Stomach (tissue), 9 donors: Measurements from ENCODE around the gene PUS3. TPM values are rescaled to one million over a fixed set of nuclear protein-coding genes. Genes with fewer than 3 reads are reported as not detected.
A peak's percentile ranks its signal among the peaks of the same experiment; 100 is the strongest.

Experiments used
- DNase-seq, 2 donors: peaks; one replicate each; pipeline versions ENCODE4 v3.0.0 to v3.0.0-alpha.2; 2013 to 2019
- H3K27ac ChIP-seq, 5 donors: fragments of 200-600 bp in 4 of 5; sonication (generic) in 4 of 5; one replicate each; pipeline ENCODE4 v1.5.1; 2013 to 2019; ENCODE audit warnings: mild to moderate bottlenecking in 1 of 5, moderate library complexity in 1 of 5
- H3K27me3 ChIP-seq, 3 donors: fragments of 200-600 bp; sonication (generic); one replicate each; pipeline ENCODE4 v1.5.1; 2017 to 2019; ENCODE audit warnings: mixed run types in 1 of 3
- H3K36me3 ChIP-seq, 4 donors: fragments of 200-600 bp; sonication (generic); 1 replicate in 3 of 4; 2 replicates in 1 of 4; pipeline ENCODE4 v1.5.1; 2016 to 2019
- H3K4me1 ChIP-seq, 4 donors: fragments of 200-600 bp; sonication (generic); one replicate each; pipeline ENCODE4 v1.5.1; 2016 to 2019
- H3K4me3 ChIP-seq, 4 donors: fragments of 200-600 bp; sonication (generic) in 3 of 4; one replicate each; pipeline ENCODE4 v1.5.1; 2016 to 2019; ENCODE audit warnings: mild to moderate bottlenecking in 1 of 4
- H3K9me3 ChIP-seq, 4 donors: fragments of 200-600 bp; sonication (generic); one replicate each; pipeline ENCODE4 v1.5.1; 2016 to 2019
- CTCF ChIP-seq, 7 experiments: fragments of 450-650 bp in 4 of 7; fragments of 200-600 bp in 3 of 7; sonication (generic) in 3 of 7; IDR thresholded peaks; one replicate each; pipeline ENCODE4 v1.5.1; 2016 to 2019; ENCODE audit warnings: antibody characterized with exemption in 7 of 7, control low read depth in 2 of 7, mild to moderate bottlenecking in 1 of 7
- EP300 ChIP-seq: sonication (generic); formaldehyde crosslinking; IDR thresholded peaks from one replicate; pipeline ENCODE4 v1.6.1; 2017; ENCODE audit warnings: antibody characterized with exemption
- POLR2A ChIP-seq, 4 donors: fragments of 450-650 bp; IDR thresholded peaks; one replicate each; pipeline ENCODE4 v1.6.1; 2016; ENCODE audit warnings: antibody characterized with exemption in 4 of 4, control low read depth in 2 of 4, mild to moderate bottlenecking in 1 of 4, moderate library complexity in 1 of 4
- POLR2AphosphoS5 ChIP-seq, 3 donors: sonication (generic); formaldehyde crosslinking; IDR thresholded peaks; one replicate each; pipeline ENCODE4 v1.6.1; 2016; ENCODE audit warnings: antibody characterized with exemption in 3 of 3
- WGBS, 5 donors: extraction: QIAGEN DNeasy Blood & Tissue Kit in 3 of 5; methylation state at CpG; one replicate each; pipeline versions ENCODE4 v1.1.5 to v1.1.7; 2013 to 2018; 5-methylcytosine and 5-hydroxymethylcytosine counted together
- intact Hi-C: fragments of 100-400 bp; cut with DNase I; formaldehyde crosslinking; loops from one replicate; pipeline ENCODE4 v1.15.1; 2023; ENCODE audit warnings: low total_unique reads
- polyA plus RNA-seq, 3 donors: library from polyadenylated mRNA; stranded (reverse); fragments of 200-250 nt; gene quantifications; one replicate each; pipeline ENCODE4 v1.2.3, GENCODE V29; 2013
- total RNA-seq, 5 donors: library from RNA; depleted of rRNA; stranded (reverse); fragments of >200 nt; gene quantifications; one replicate each; pipeline versions ENCODE4 v1.1.0 to v1.2.3, GENCODE V29; 2014 to 2016
- donor health status: healthy with polysubstance abuse.
- donor health status: Bipolar disorder and iron deficiency.
- donor health status: healthy.

PUS3 gene
- total and polyA plus RNA-seq, 8 donors = 0.58 to 15.1 (median 9.2) TPM

DNA sequence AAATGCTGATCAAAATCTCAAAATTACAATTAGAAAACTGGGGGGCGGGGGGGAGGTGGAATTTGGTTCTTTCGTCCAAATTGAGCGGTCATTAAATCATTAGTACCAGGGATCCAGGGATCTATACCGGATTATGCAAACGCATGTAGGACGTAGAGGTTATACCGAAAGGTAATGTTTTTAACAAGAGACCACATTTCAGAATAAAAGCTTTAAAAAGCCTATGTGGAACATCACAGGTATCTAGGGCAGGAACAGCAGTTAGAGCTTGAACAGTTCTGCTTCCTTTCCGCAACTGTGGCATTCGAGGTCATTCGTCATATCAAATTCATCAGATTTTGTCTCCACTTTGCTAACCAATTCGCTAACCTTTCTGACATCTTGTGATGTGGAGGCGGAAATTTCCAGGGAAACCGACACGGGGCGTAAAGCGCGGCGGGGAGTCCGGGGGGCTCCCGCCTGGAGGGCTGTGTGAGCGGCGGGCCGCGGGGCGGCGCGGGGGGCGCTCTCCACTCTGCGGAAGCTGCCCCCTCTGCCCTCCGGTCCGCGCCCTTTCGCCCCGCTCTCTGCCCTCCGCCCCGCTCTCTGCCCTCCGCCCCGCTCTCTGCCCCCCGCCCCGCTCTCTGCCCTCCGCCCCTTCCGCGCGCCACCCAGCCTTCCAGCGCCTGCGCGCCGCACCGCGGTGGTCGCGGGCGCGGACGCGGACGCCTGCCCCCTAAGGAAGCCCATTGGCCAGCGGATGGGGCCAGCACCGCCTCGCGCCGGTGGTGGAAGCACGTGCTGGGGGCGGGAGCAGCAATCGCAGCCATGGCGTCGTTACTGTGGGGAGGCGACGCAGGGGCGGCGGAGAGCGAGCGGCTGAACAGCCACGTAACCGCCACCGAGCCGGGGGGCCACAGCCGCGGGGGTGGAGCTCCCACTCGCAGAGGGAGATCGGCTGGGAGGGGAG is 979 bp upstream of the PUS3 start, which contains the start of gene DDX25:
DDX25 (plus strand) TSS at position 798 of the 949 bp plus-strand sequence; CDS start at position 808, 10 bp downstream.
- H3K4me1 ChIP-seq = peaks cover 20 to 32% (median 26%) of the 10 kb centered on the region in 4 donors
- H3K4me3 ChIP-seq = peak within 1 kb of the TSS; percentile 53 to 63 (median 58)
- intact Hi-C loops = no loop called here
- H3K9me3 ChIP-seq = no peaks in the 10 kb centered on the region
- DNase-seq = peak in 1 of 2 donors; percentile 86
- H3K27ac ChIP-seq = peak within 1 kb of the TSS in 1 of 5 donors; percentile 88
- WGBS, 5 donors = 3 to 8% (median 4%) methylated on average over 43 to 80 of the region's 81 CpGs
- no peak for TF ChIP-seq CTCF (IDR thresholded peaks at IDR 0.05)
- TF ChIP-seq POLR2AphosphoS5 (IDR thresholded peaks at IDR 0.05) = no peak
- no peak for TF ChIP-seq EP300
- TF ChIP-seq POLR2A (IDR thresholded peaks at IDR 0.05) = no peak
- peaks cover 0 to 37% (median 24%) of the 10 kb centered on the region in 3 donors for H3K27me3 ChIP-seq
- H3K36me3 ChIP-seq = peaks cover 0 to 16% (median 15%) of the 10 kb centered on the region in 4 donors

DNA sequence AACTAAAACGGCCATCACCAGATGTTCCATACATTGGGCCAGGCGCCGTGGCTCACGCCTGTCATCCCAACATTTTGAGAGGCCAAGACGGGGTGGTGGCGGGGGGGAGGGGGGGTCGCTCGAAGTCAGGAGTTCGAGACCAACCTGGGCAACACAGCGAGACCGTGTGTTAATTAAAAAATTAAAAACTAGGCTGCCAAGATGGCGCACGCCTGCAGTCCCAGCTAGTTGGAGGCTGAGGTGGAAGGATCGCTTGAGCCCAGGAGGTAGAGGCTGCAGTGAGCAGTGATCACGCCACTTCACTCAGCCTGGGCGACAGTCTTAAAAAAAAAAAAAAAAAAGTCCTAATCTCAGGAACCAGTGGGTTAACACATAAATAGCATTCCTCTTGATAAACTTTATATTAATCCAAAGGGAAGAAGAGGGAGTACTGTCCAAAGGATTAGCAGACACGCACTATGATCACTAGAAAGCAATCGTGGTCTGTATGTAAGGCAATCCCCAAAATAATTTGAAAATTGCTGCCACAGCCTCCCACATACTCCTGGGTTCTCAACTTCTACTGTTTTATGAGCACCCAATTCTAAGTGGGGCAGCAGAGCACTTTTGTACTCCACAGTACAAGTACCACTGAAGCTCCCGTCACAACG is 604 bp downstream of the PUS3 start:
- WGBS, 5 donors = 45 to 52% (median 45%) methylated on average over 19 to 20 of the region's 20 CpGs
- peak overlapping the region; percentile 53 to 63 (median 58) for H3K4me3 ChIP-seq
- intact Hi-C loops = no loop called here
- peak overlapping the region; percentile 78 to 88 (median 80) for H3K27ac ChIP-seq
- TF ChIP-seq EP300 (no peak), POLR2AphosphoS5 (IDR thresholded peaks at IDR 0.05) (no peak), CTCF (IDR thresholded peaks at IDR 0.05) (no peak), POLR2A (IDR thresholded peaks at IDR 0.05) (no peak)
- H3K27me3 ChIP-seq = peaks cover 0 to 37% (median 24%) of the 10 kb centered on the region in 3 donors
- no peak for DNase-seq
- H3K4me1 ChIP-seq = peaks cover 20 to 32% (median 26%) of the 10 kb centered on the region in 4 donors
- peaks cover 0 to 23% (median 19%) of the 10 kb centered on the region in 4 donors for H3K36me3 ChIP-seq
- no peaks in the 10 kb centered on the region for H3K9me3 ChIP-seq

DNA sequence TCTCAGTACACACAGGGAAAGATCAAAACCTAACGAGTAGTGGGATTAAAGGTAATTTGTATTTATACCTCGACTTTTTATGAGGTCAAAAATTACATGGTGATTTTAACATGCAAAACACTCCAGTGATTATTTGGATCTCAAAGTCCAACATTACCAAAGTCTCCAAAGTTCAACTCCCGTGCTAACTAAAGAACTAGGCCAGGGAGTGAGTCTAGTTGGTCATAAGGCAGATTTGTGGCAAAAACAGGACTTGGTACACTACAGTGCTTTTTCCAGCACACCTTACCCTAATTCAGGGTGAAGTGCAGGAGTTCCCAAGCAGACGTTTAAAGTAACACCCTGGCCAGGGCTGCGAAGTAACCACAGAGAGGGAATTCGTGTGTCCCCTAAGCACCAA is 1.1 kb downstream of the PUS3 start:
- Histone ChIP-seq H3K27ac (peak overlapping the region in 1 of 5 donors; percentile 87), H3K9me3 (no peaks in the 10 kb centered on the region), H3K4me3 (peak overlapping the region in 2 of 4 donors; percentile 53 to 56), H3K27me3 (peaks cover 0 to 34% (median 24%) of the 10 kb centered on the region in 3 donors), H3K4me1 (peaks cover 20 to 32% (median 26%) of the 10 kb centered on the region in 4 donors), H3K36me3 (peaks cover 0 to 23% (median 19%) of the 10 kb centered on the region in 4 donors)
- intact Hi-C loops = no loop called here
- 77 to 82% (median 78%) methylated on average over 6 of the region's 6 CpGs for WGBS, 5 donors
- DNase-seq = no peak
- no peak for TF ChIP-seq EP300
- TF ChIP-seq POLR2A (IDR thresholded peaks at IDR 0.05) = no peak
- TF ChIP-seq CTCF (IDR thresholded peaks at IDR 0.05) = no peak
- no peak for TF ChIP-seq POLR2AphosphoS5 (IDR thresholded peaks at IDR 0.05)

GRCh38 chr11:125892994-125893393 is 10.0 kb downstream of the PUS3 start:
- Histone ChIP-seq H3K4me1 (peaks cover 9 to 52% (median 43%) of the 10 kb centered on the region in 4 donors), H3K9me3 (no peaks in the 10 kb centered on the region), H3K27ac (peak overlapping the region in 3 of 5 donors; percentile 35 to 60 (median 52)), H3K27me3 (no peaks in the 10 kb centered on the region), H3K4me3 (no peak overlapping the region), H3K36me3 (peaks cover 10 to 38% (median 33%) of the 10 kb centered on the region in 4 donors)
- intact Hi-C loops = no loop called here
- DNase-seq = no peak
- TF ChIP-seq CTCF (IDR thresholded peaks at IDR 0.05) (no peak), EP300 (no peak), POLR2AphosphoS5 (IDR thresholded peaks at IDR 0.05) (no peak), POLR2A (IDR thresholded peaks at IDR 0.05) (no peak)
